ENCODE data around the gene COMMD6.

The COMMD6 gene

GRCh38 chr13:75507027-75508001 lies 30.3 kb downstream of the COMMD6 start:
- DNase-seq: no peak
- no peak overlapping the region for H3K27ac Mint-ChIP-seq
- H3K4me3 Mint-ChIP-seq: no peak overlapping the region
- no peaks in the 10 kb centered on the region for H3K4me1 Mint-ChIP-seq
- H3K27me3 Mint-ChIP-seq (ENCODE audit: low read depth, poor library complexity): peaks cover 5% of the 10 kb centered on the region
- peaks cover 3% of the 10 kb centered on the region for H3K9me3 Mint-ChIP-seq
- no peak for TF ChIP-seq CTCF (IDR thresholded peaks at IDR 0.05)
- no peaks in the 10 kb centered on the region for H3K36me3 Mint-ChIP-seq (ENCODE audit: low read depth)

- Mint-ChIP-seq H3K36me3 (ENCODE audit: low read depth) (no peaks in the 10 kb centered on the region), H3K4me1 (no peaks in the 10 kb centered on the region), H3K27me3 (ENCODE audit: low read depth, poor library complexity) (peaks cover 5% of the 10 kb centered on the region), H3K4me3 (no peak overlapping the region), H3K9me3 (peaks cover 3% of the 10 kb centered on the region), H3K27ac (no peak overlapping the region)
- TF ChIP-seq CTCF (IDR thresholded peaks at IDR 0.05): no peak
- no peak for DNase-seq
Measured at GRCh38 chr13:75506018-75506417, 31.6 kb downstream of the COMMD6 start.

GRCh38 chr13:75505327-75505726 lies 32.3 kb downstream of the COMMD6 start:
- Mint-ChIP-seq H3K4me3 (no peak overlapping the region), H3K4me1 (no peaks in the 10 kb centered on the region), H3K36me3 (ENCODE audit: low read depth) (no peaks in the 10 kb centered on the region), H3K9me3 (peaks cover 3% of the 10 kb centered on the region), H3K27me3 (ENCODE audit: low read depth, poor library complexity) (peaks cover 5% of the 10 kb centered on the region), H3K27ac (no peak overlapping the region)
- TF ChIP-seq CTCF (IDR thresholded peaks at IDR 0.05): no peak
- DNase-seq: no peak

GRCh38 chr13:75495938-75496337 lies 41.7 kb downstream of the COMMD6 start:
- no peaks in the 10 kb centered on the region for H3K9me3 Mint-ChIP-seq
- no peaks in the 10 kb centered on the region for H3K36me3 Mint-ChIP-seq (ENCODE audit: low read depth)
- no peak for DNase-seq
- H3K27me3 Mint-ChIP-seq (ENCODE audit: low read depth, poor library complexity): peaks cover 4% of the 10 kb centered on the region
- TF ChIP-seq CTCF (IDR thresholded peaks at IDR 0.05): no peak
- no peaks in the 10 kb centered on the region for H3K4me1 Mint-ChIP-seq
- no peak overlapping the region for H3K27ac Mint-ChIP-seq
- H3K4me3 Mint-ChIP-seq: no peak overlapping the region

- no peaks in the 10 kb centered on the region for H3K36me3 Mint-ChIP-seq (ENCODE audit: low read depth)
- H3K4me1 Mint-ChIP-seq: no peaks in the 10 kb centered on the region
- no peak overlapping the region for H3K4me3 Mint-ChIP-seq
- no peaks in the 10 kb centered on the region for H3K9me3 Mint-ChIP-seq
- H3K27ac Mint-ChIP-seq: no peak overlapping the region
- TF ChIP-seq CTCF (IDR thresholded peaks at IDR 0.05): no peak
- DNase-seq: no peak
- peaks cover 4% of the 10 kb centered on the region for H3K27me3 Mint-ChIP-seq (ENCODE audit: low read depth, poor library complexity)
Measured at GRCh38 chr13:75494491-75494890, 43.1 kb downstream of the COMMD6 start.

- Mint-ChIP-seq H3K9me3 (no peaks in the 10 kb centered on the region), H3K27me3 (ENCODE audit: low read depth, poor library complexity) (peaks cover 4% of the 10 kb centered on the region), H3K36me3 (ENCODE audit: low read depth) (no peaks in the 10 kb centered on the region), H3K27ac (no peak overlapping the region), H3K4me3 (no peak overlapping the region), H3K4me1 (no peaks in the 10 kb centered on the region)
- no peak for DNase-seq
- no peak for TF ChIP-seq CTCF (IDR thresholded peaks at IDR 0.05)
Measured at GRCh38 chr13:75493156-75493555, 44.5 kb downstream of the COMMD6 start.
